ENCODE measurements around the gene TMIGD1.

Gene TMIGD1

GRCh38 chr17:30290696-30291542 lies 42.9 kb downstream of the TMIGD1 start:
- TF ChIP-seq CTCF (IDR thresholded peaks at IDR 0.05; ENCODE audit: low read depth, low read length) = no peak
- DNase-seq (ENCODE audit: extremely low read depth, low read depth) = no peak

- no peak for TF ChIP-seq CTCF (IDR thresholded peaks at IDR 0.05; ENCODE audit: low read depth, low read length)
- DNase-seq (ENCODE audit: extremely low read depth, low read depth) = no peak
These were observed 43.8 kb downstream of the TMIGD1 start for GRCh38 chr17:30290077-30290476.

GRCh38 chr17:30279156-30279555 lies 54.7 kb downstream of the TMIGD1 start:
- no peak for DNase-seq (ENCODE audit: extremely low read depth, low read depth)
- TF ChIP-seq CTCF (IDR thresholded peaks at IDR 0.05; ENCODE audit: low read depth, low read length) = no peak

- peak; percentile 38 for TF ChIP-seq CTCF (IDR thresholded peaks at IDR 0.05; ENCODE audit: low read depth, low read length)
- peak; percentile 4 for DNase-seq (ENCODE audit: extremely low read depth, low read depth)
These were observed 55.8 kb downstream of the TMIGD1 start for GRCh38 chr17:30278032-30278431.

- no peak for DNase-seq (ENCODE audit: extremely low read depth, low read depth)
These were observed 57.9 kb downstream of the TMIGD1 start for GRCh38 chr17:30275911-30276310.

GRCh38 chr17:30274887-30275286 lies 59.0 kb downstream of the TMIGD1 start:
- no peak for TF ChIP-seq CTCF (IDR thresholded peaks at IDR 0.05; ENCODE audit: low read depth, low read length)
- no peak for DNase-seq (ENCODE audit: extremely low read depth, low read depth)

More at GRCh38 chr17:30275911-30276310, 57.9 kb downstream of the TMIGD1 start:
- no peak for TF ChIP-seq CTCF (IDR thresholded peaks at IDR 0.05; ENCODE audit: low read depth, low read length)

GRCh38 chr17:30273373-30273772 lies 60.5 kb downstream of the TMIGD1 start:
- TF ChIP-seq CTCF (IDR thresholded peaks at IDR 0.05; ENCODE audit: low read depth, low read length) = no peak
- no peak for DNase-seq (ENCODE audit: extremely low read depth, low read depth)

Data from AG09319 (cell line).